Testis (tissue), 3 donors: ENCODE data around the gene NFIX. TPM values are rescaled to one million over a fixed set of nuclear protein-coding genes. Genes with fewer than 3 reads are reported as not detected.

Experiments
- DNase-seq: peaks from one replicate; pipeline ENCODE4 v3.0.0-alpha.2; 2019
- H3K27ac ChIP-seq, 2 donors: fragments of 200-600 bp; sonication (generic); one replicate each; pipeline ENCODE4 v1.5.1; 2019
- H3K27me3 ChIP-seq: fragments of 200-600 bp; sonication (generic); one replicate; pipeline ENCODE4 v1.5.1; 2019
- H3K36me3 ChIP-seq: fragments of 200-600 bp; sonication (generic); one replicate; pipeline ENCODE4 v1.5.1; 2017; ENCODE audit warnings: low read depth; ENCODE audit errors: missing control alignments
- H3K4me1 ChIP-seq: fragments of 200-600 bp; sonication (generic); one replicate; pipeline ENCODE4 v1.5.1; 2019
- H3K4me3 ChIP-seq, 2 donors: fragments of 200-600 bp; sonication (generic); one replicate each; pipeline ENCODE4 v1.5.1; 2017 to 2019
- H3K9me3 ChIP-seq: fragments of 200-600 bp; sonication (generic); one replicate; pipeline ENCODE4 v1.5.1; 2017
- POLR2A ChIP-seq: fragments of 450-650 bp; IDR thresholded peaks from one replicate; pipeline ENCODE4 v1.6.1; 2017; ENCODE audit warnings: antibody characterized with exemption, mild to moderate bottlenecking, moderate library complexity
- WGBS, 2 donors: methylation state at CpG; one replicate each; pipeline ENCODE4 v1.1.5; 2018; 5-methylcytosine and 5-hydroxymethylcytosine counted together
- intact Hi-C: fragments of 100-400 bp; cut with DNase I; formaldehyde crosslinking; loops from one replicate; pipeline ENCODE4 v1.15.1; 2023; ENCODE audit warnings: low total_unique reads
- polyA plus RNA-seq: library from polyadenylated mRNA; stranded (reverse); fragments of 350-450 nt; fragmentation: Illumina TruSeq; extraction: RNeasy Lipid Tissue Mini Kit (QIAGEN cat#74804); gene quantifications from one replicate; pipeline ENCODE4 v1.2.3, GENCODE V29; 2014; ENCODE audit warnings: low read depth, low replicate concordance; ENCODE audit not compliant: insufficient read depth
- total RNA-seq, 2 donors: library from RNA; depleted of rRNA; stranded (reverse); fragments of >200 nt; gene quantifications; one replicate each; pipeline ENCODE4 v1.2.3, GENCODE V29; 2016
- TF ChIP-seq, protein P1 (sequence below), 3 experiments: fragments of 450-650 bp in 2 of 3; fragments of 200-600 bp in 1 of 3; sonication (generic) in 1 of 3; IDR thresholded peaks; one replicate each; pipeline ENCODE4 v1.5.1; 2016 to 2019; ENCODE audit warnings: antibody characterized with exemption in 3 of 3, mild to moderate bottlenecking in 2 of 3, moderate library complexity in 1 of 3

Gene NFIX
- total and polyA plus RNA-seq, 3 donors from 2014 or later, result 47.4 to 62.4 (median 51.7) TPM

DNA sequence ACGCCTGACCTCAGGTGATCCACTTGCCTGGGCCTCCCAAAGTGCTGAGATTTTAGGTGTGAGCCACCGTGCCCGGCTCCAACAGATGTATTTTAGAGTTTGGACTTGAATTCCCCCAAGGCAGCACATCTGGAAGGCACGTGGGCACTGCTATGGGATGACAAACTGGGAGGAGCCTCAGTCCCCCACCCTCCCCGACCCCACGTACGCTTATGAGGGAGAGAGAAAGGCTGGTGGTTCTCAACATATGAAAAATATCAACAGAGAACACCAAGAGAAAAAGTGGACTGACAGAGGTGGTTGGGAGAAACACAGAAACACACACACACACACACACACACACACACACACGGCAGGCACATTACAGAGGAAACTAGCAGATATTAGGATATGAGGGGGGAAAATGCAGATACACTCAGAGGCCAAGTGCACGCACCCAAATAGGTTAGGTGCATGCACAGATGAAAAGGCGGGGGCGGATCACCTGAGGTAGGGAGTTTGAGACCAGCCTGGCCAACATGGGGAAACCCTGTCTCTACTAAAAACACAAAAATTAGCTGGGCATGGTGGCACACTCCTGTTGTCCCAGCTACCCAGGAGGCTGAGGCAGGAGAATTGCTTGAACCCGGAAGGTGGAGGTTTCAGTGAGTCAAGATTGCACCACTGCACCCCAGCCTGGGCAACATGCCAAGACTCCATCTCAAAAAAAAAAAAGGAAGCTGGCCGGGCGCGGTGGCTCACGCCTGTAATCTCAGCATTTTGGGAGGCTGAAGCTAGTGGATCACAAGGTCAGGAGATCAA, 151.7 kb downstream of the NFIX start:
- WGBS, 2 donors, result 70 to 76% methylated on average over 16 of the region's 16 CpGs
- no peak for TF ChIP-seq POLR2A
- TF ChIP-seq, protein P1, sequence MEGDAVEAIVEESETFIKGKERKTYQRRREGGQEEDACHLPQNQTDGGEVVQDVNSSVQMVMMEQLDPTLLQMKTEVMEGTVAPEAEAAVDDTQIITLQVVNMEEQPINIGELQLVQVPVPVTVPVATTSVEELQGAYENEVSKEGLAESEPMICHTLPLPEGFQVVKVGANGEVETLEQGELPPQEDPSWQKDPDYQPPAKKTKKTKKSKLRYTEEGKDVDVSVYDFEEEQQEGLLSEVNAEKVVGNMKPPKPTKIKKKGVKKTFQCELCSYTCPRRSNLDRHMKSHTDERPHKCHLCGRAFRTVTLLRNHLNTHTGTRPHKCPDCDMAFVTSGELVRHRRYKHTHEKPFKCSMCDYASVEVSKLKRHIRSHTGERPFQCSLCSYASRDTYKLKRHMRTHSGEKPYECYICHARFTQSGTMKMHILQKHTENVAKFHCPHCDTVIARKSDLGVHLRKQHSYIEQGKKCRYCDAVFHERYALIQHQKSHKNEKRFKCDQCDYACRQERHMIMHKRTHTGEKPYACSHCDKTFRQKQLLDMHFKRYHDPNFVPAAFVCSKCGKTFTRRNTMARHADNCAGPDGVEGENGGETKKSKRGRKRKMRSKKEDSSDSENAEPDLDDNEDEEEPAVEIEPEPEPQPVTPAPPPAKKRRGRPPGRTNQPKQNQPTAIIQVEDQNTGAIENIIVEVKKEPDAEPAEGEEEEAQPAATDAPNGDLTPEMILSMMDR (IDR thresholded peaks at IDR 0.05), result no peak
- Histone ChIP-seq H3K36me3 (no peaks in the 10 kb centered on the region), H3K4me3 (no peak overlapping the region), H3K4me1 (peaks cover under 1% of the 10 kb centered on the region), H3K27me3 (no peaks in the 10 kb centered on the region), H3K27ac (no peak overlapping the region), H3K9me3 (no peaks in the 10 kb centered on the region)
- DNase-seq, result no peak
- intact Hi-C loops, result no loop called here

Other genes with a start within 250 kb of the NFIX start
- gene BEST2, start 243.7 kb upstream of the NFIX start, total RNA-seq, result under 1 TPM; 0.50 to 0.87 TPM
- gene BEST2, start 243.7 kb upstream of the NFIX start, polyA plus RNA-seq, result not detected
- gene HOOK2, start 219.9 kb upstream of the NFIX start, total RNA-seq, result 10 to 100 TPM; 54.4 to 63.4 TPM
- 30.0 TPM for gene HOOK2, start 219.9 kb upstream of the NFIX start, polyA plus RNA-seq
- gene JUNB, start 204.0 kb upstream of the NFIX start, total RNA-seq, result 100 to 1,000 TPM in 1 of 2 donors, 10 to 100 TPM in 1; 75.9 to 143 TPM
- 54.5 TPM for gene JUNB, start 204.0 kb upstream of the NFIX start, polyA plus RNA-seq
- 100 to 1,000 TPM in 1 of 2 donors, 10 to 100 TPM in 1; 72.1 to 117 TPM for gene PRDX2, start 193.7 kb upstream of the NFIX start, total RNA-seq
- gene PRDX2, start 193.7 kb upstream of the NFIX start, polyA plus RNA-seq, result 87.1 TPM
- gene THSD8, start 193.4 kb upstream of the NFIX start, total RNA-seq, result 10 to 100 TPM in 1 of 2 donors, 1 to 10 TPM in 1; 3.0 to 14.0 TPM
- 27.9 TPM for gene THSD8, start 193.4 kb upstream of the NFIX start, polyA plus RNA-seq
- 10 to 100 TPM; 15.7 to 18.6 TPM for gene RNASEH2A, start 188.9 kb upstream of the NFIX start, total RNA-seq
- 14.1 TPM for gene RNASEH2A, start 188.9 kb upstream of the NFIX start, polyA plus RNA-seq
- gene RTBDN, start 160.9 kb upstream of the NFIX start, total RNA-seq, result 1 to 10 TPM; 3.8 to 5.1 TPM
- gene RTBDN, start 160.9 kb upstream of the NFIX start, polyA plus RNA-seq, result 3.7 TPM
- 1 to 10 TPM; 8.5 to 9.0 TPM for gene MAST1, start 157.0 kb upstream of the NFIX start, total RNA-seq
- gene MAST1, start 157.0 kb upstream of the NFIX start, polyA plus RNA-seq, result 11.7 TPM
- gene DNASE2, start 114.0 kb upstream of the NFIX start, total RNA-seq, result 10 to 100 TPM in 1 of 2 donors, 1 to 10 TPM in 1; 9.0 to 17.4 TPM
- 17.7 TPM for gene DNASE2, start 114.0 kb upstream of the NFIX start, polyA plus RNA-seq
- gene KLF1, start 108.3 kb upstream of the NFIX start, total RNA-seq, result under 1 TPM; 0.24 to 0.31 TPM
- gene KLF1, start 108.3 kb upstream of the NFIX start, polyA plus RNA-seq, result not detected
- gene GCDH, start 104.3 kb upstream of the NFIX start, total RNA-seq, result 10 to 100 TPM; 30.5 to 32.1 TPM
- gene GCDH, start 104.3 kb upstream of the NFIX start, polyA plus RNA-seq, result 11.0 TPM
- gene SYCE2, start 76.2 kb upstream of the NFIX start, total RNA-seq, result 10 to 100 TPM; 12.3 to 20.4 TPM
- 61.1 TPM for gene SYCE2, start 76.2 kb upstream of the NFIX start, polyA plus RNA-seq
- gene FARSA, start 61.8 kb upstream of the NFIX start, total RNA-seq, result 10 to 100 TPM; 53.8 to 65.3 TPM
- 55.1 TPM for gene FARSA, start 61.8 kb upstream of the NFIX start, polyA plus RNA-seq
- 100 to 1,000 TPM; 389 to 467 TPM for gene CALR, start 56.9 kb upstream of the NFIX start, total RNA-seq
- 538 TPM for gene CALR, start 56.9 kb upstream of the NFIX start, polyA plus RNA-seq
- gene RAD23A, start 49.6 kb upstream of the NFIX start, total RNA-seq, result 100 to 1,000 TPM; 114 to 136 TPM
- 174 TPM for gene RAD23A, start 49.6 kb upstream of the NFIX start, polyA plus RNA-seq
- 10 to 100 TPM; 32.2 to 39.8 TPM for gene GADD45GIP1, start 38.3 kb upstream of the NFIX start, total RNA-seq
- 21.6 TPM for gene GADD45GIP1, start 38.3 kb upstream of the NFIX start, polyA plus RNA-seq
- gene DAND5, start 25.9 kb upstream of the NFIX start, total RNA-seq, result 1 to 10 TPM; 1.4 to 2.8 TPM
- 0.16 TPM for gene DAND5, start 25.9 kb upstream of the NFIX start, polyA plus RNA-seq
- gene LYL1, start 107.4 kb downstream of the NFIX start, total RNA-seq, result 10 to 100 TPM; 15.9 to 35.8 TPM
- 21.9 TPM for gene LYL1, start 107.4 kb downstream of the NFIX start, polyA plus RNA-seq
- 10 to 100 TPM; 44.8 to 50.0 TPM for gene TRMT1, start 121.3 kb downstream of the NFIX start, total RNA-seq
- 35.9 TPM for gene TRMT1, start 121.3 kb downstream of the NFIX start, polyA plus RNA-seq
- gene NACC1, start 122.8 kb downstream of the NFIX start, total RNA-seq, result 100 to 1,000 TPM in 1 of 2 donors, 10 to 100 TPM in 1; 75.9 to 102 TPM
- 38.2 TPM for gene NACC1, start 122.8 kb downstream of the NFIX start, polyA plus RNA-seq
- 10 to 100 TPM; 27.2 to 37.6 TPM for gene STX10, start 154.9 kb downstream of the NFIX start, total RNA-seq
- gene STX10, start 154.9 kb downstream of the NFIX start, polyA plus RNA-seq, result 18.1 TPM
- 10 to 100 TPM; 18.1 to 29.4 TPM for gene IER2, start 154.9 kb downstream of the NFIX start, total RNA-seq
- 23.3 TPM for gene IER2, start 154.9 kb downstream of the NFIX start, polyA plus RNA-seq